ENCODE results near the gene MST1.
A peak's percentile ranks its signal among the peaks of the same experiment; 100 is the strongest.

The MST1 gene

DNA sequence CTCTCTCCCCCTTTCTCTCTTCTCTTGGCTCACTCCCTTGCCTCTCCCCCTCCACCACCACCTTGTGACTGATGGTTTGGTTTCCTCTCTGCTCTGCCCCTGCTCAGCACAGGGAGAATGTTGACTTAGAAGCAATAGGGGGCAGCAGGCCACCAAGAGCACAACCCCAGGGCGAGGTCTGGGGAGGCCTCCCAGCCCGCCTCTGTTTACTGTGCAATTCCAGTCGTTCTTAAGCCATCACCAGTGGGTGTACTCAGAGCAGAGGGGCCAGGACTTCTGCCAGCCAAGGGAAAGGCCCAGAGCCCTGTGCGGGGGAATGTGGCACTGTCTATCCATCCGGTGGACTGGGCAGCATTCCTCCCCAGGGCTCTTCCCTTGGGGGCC, 20.9 kb downstream of the MST1 start:
- H3K9me2 ChIP-seq (ENCODE audit: low read depth, low read length) = no peaks in the 10 kb centered on the region
- no peaks in the 10 kb centered on the region for H3K36me3 ChIP-seq (ENCODE audit: insufficient read depth, low read length)
- TF ChIP-seq, protein P1, sequence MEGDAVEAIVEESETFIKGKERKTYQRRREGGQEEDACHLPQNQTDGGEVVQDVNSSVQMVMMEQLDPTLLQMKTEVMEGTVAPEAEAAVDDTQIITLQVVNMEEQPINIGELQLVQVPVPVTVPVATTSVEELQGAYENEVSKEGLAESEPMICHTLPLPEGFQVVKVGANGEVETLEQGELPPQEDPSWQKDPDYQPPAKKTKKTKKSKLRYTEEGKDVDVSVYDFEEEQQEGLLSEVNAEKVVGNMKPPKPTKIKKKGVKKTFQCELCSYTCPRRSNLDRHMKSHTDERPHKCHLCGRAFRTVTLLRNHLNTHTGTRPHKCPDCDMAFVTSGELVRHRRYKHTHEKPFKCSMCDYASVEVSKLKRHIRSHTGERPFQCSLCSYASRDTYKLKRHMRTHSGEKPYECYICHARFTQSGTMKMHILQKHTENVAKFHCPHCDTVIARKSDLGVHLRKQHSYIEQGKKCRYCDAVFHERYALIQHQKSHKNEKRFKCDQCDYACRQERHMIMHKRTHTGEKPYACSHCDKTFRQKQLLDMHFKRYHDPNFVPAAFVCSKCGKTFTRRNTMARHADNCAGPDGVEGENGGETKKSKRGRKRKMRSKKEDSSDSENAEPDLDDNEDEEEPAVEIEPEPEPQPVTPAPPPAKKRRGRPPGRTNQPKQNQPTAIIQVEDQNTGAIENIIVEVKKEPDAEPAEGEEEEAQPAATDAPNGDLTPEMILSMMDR (IDR thresholded peaks at IDR 0.05; ENCODE audit: low read length) = peak; percentile 14; the same call in 1 of the 2 replicates
- no peak for TF ChIP-seq EZH2 (IDR thresholded peaks at IDR 0.05; ENCODE audit: borderline replicate concordance, low read length)
- no peaks in the 10 kb centered on the region for H3K27me3 ChIP-seq (ENCODE audit: insufficient read depth, low read length)
- H3K4me2 ChIP-seq (ENCODE audit: low read length) = no peak overlapping the region
- H3F3A ChIP-seq (ENCODE audit: insufficient read depth, low read length) = no peaks in the 10 kb centered on the region
- peaks cover 11% of the 10 kb centered on the region for H3K4me1 ChIP-seq (ENCODE audit: insufficient read depth, low read length, severe bottlenecking)
- no peak overlapping the region for H2AFZ ChIP-seq (ENCODE audit: low read length)
- H3K4me3 ChIP-seq (ENCODE audit: low read depth, low read length, poor library complexity, severe bottlenecking) = no peak overlapping the region
- no peaks in the 10 kb centered on the region for H4K20me1 ChIP-seq (ENCODE audit: insufficient read depth, low read length)
- H3K9ac ChIP-seq (ENCODE audit: low read length) = no peak overlapping the region
- no peaks in the 10 kb centered on the region for H3K9me3 ChIP-seq (ENCODE audit: low read length)
- no peaks in the 10 kb centered on the region for H3K79me2 ChIP-seq (ENCODE audit: insufficient read depth, low read length)
- H3K27ac ChIP-seq (ENCODE audit: low read depth, low read length, poor library complexity, severe bottlenecking) = no peak overlapping the region

DNA sequence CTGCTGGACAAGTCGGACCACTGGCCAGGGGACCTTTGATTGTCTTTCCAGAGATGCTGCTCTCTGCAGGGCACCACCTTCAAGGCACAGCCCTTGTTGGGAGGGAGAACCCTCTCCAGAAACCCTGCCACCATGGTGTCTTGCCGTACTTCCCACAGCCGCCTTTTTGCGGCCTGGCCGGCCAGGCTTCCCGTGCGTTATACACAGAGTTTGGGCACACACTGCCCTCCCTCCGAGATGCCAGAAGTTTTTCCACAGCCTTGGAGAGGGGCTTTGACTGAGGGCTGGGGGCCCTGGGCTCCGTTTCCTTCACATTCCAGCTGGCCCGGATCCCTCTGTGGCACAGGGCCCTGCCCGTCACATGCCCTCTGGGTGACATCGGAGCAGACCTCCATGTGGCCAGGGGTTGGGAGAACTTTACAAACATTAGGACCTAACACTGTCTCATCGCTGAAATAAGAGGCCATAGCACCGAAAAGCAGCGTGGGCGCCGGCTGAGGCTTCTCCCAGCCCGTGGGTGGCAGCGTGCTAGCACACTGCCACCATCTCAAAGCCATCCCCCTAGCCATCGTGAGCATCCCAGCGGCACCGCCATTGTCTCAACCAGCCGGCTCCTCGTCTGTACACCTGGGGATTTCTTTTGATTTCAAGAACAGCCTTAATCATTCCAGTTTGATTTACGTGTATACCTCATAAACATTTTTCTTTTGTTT, 21.4 kb downstream of the MST1 start:
- Histone ChIP-seq H3F3A (ENCODE audit: insufficient read depth, low read length) (no peaks in the 10 kb centered on the region), H3K79me2 (ENCODE audit: insufficient read depth, low read length) (no peaks in the 10 kb centered on the region), H3K9me2 (ENCODE audit: low read depth, low read length) (no peaks in the 10 kb centered on the region), H3K4me3 (ENCODE audit: low read depth, low read length, poor library complexity, severe bottlenecking) (no peak overlapping the region), H3K27me3 (ENCODE audit: insufficient read depth, low read length) (no peaks in the 10 kb centered on the region), H3K27ac (ENCODE audit: low read depth, low read length, poor library complexity, severe bottlenecking) (no peak overlapping the region), H2AFZ (ENCODE audit: low read length) (no peak overlapping the region), H3K9me3 (ENCODE audit: low read length) (no peaks in the 10 kb centered on the region), H3K36me3 (ENCODE audit: insufficient read depth, low read length) (no peaks in the 10 kb centered on the region), H4K20me1 (ENCODE audit: insufficient read depth, low read length) (no peaks in the 10 kb centered on the region), H3K4me2 (ENCODE audit: low read length) (no peak overlapping the region), H3K9ac (ENCODE audit: low read length) (no peak overlapping the region), H3K4me1 (ENCODE audit: insufficient read depth, low read length, severe bottlenecking) (peaks cover 6% of the 10 kb centered on the region)
- no peak for TF ChIP-seq EZH2 (IDR thresholded peaks at IDR 0.05; ENCODE audit: borderline replicate concordance, low read length)
- TF ChIP-seq, protein P1 (IDR thresholded peaks at IDR 0.05; ENCODE audit: low read length) = no peak

DNA sequence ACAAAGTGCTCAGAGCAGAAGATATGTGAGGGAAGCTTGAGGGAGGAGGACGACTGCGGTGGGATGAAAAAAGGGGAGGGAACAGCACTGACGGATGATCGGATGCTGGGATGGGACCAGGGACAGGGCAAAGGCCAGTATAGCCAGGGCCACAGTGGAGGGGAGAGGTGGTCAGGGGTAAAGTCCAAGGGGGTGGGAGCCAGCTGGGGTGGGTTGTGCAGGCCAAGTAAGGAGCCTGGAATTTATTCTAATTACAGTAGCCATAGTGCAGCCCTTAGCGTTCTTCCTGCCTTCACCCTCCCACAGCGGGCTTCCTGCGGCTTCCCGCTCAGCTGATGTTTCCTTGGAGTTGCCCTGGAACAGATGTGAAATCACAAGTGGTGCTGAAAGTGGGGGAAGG, 22.7 kb downstream of the MST1 start:
- no peaks in the 10 kb centered on the region for H3K4me1 ChIP-seq (ENCODE audit: insufficient read depth, low read length, severe bottlenecking)
- no peak overlapping the region for H3K4me2 ChIP-seq (ENCODE audit: low read length)
- no peaks in the 10 kb centered on the region for H3K79me2 ChIP-seq (ENCODE audit: insufficient read depth, low read length)
- TF ChIP-seq, protein P1 (IDR thresholded peaks at IDR 0.05; ENCODE audit: low read length) = no peak
- TF ChIP-seq EZH2 (IDR thresholded peaks at IDR 0.05; ENCODE audit: borderline replicate concordance, low read length) = no peak
- H3K27me3 ChIP-seq (ENCODE audit: insufficient read depth, low read length) = no peaks in the 10 kb centered on the region
- H3K36me3 ChIP-seq (ENCODE audit: insufficient read depth, low read length) = no peaks in the 10 kb centered on the region
- no peaks in the 10 kb centered on the region for H4K20me1 ChIP-seq (ENCODE audit: insufficient read depth, low read length)
- no peaks in the 10 kb centered on the region for H3K9me3 ChIP-seq (ENCODE audit: low read length)
- H3F3A ChIP-seq (ENCODE audit: insufficient read depth, low read length) = no peaks in the 10 kb centered on the region
- no peak overlapping the region for H3K9ac ChIP-seq (ENCODE audit: low read length)
- H3K4me3 ChIP-seq (ENCODE audit: low read depth, low read length, poor library complexity, severe bottlenecking) = no peak overlapping the region
- H3K27ac ChIP-seq (ENCODE audit: low read depth, low read length, poor library complexity, severe bottlenecking) = no peak overlapping the region
- no peaks in the 10 kb centered on the region for H3K9me2 ChIP-seq (ENCODE audit: low read depth, low read length)
- no peak overlapping the region for H2AFZ ChIP-seq (ENCODE audit: low read length)
